Lower leg skin (tissue), 4 donors: ENCODE measurements around the gene TPM1. TPM values are rescaled to one million over a fixed set of nuclear protein-coding genes. Genes with fewer than 3 reads are reported as not detected.

Source experiments
- DNase-seq, 2 donors: peaks; one replicate each; pipeline ENCODE4 v3.0.0-alpha.2; 2019; ENCODE audit warnings: low spot score in 2 of 2
- H3K4me3 ChIP-seq: fragments of 200-600 bp; sonication (generic); 2 replicates; pipeline ENCODE4 v1.5.1; 2017; ENCODE audit warnings: mild to moderate bottlenecking, low read depth; ENCODE audit not compliant: poor library complexity, severe bottlenecking
- POLR2A ChIP-seq, 2 donors: fragments of 450-650 bp; IDR thresholded peaks; one replicate each; pipeline ENCODE4 v1.6.1; 2016 to 2017; ENCODE audit warnings: antibody characterized with exemption in 2 of 2, mild to moderate bottlenecking in 1 of 2, moderate library complexity in 1 of 2
- WGBS, 2 donors: methylation state at CpG; one replicate each; pipeline ENCODE4 v1.1.5; 2018; 5-methylcytosine and 5-hydroxymethylcytosine counted together
- intact Hi-C: fragments of 100-400 bp; cut with DNase I; formaldehyde crosslinking; loops from one replicate; pipeline ENCODE4 v1.15.0; 2023; ENCODE audit warnings: low total_unique reads
- total RNA-seq, 4 donors: library from RNA; depleted of rRNA; stranded (reverse); fragments of >200 nt; gene quantifications; one replicate each; pipeline ENCODE4 v1.1.0, GENCODE V29; 2016
- TF ChIP-seq, protein P1 (sequence below), 3 donors: fragments of 450-650 bp; IDR thresholded peaks; one replicate each; pipeline ENCODE4 v1.5.1; 2016; ENCODE audit warnings: antibody characterized with exemption in 3 of 3, mild to moderate bottlenecking in 3 of 3, moderate library complexity in 2 of 3

The TPM1 gene
- total RNA-seq, 4 donors from 2014 or later = 67.6 to 193 (median 95.9) TPM

DNA sequence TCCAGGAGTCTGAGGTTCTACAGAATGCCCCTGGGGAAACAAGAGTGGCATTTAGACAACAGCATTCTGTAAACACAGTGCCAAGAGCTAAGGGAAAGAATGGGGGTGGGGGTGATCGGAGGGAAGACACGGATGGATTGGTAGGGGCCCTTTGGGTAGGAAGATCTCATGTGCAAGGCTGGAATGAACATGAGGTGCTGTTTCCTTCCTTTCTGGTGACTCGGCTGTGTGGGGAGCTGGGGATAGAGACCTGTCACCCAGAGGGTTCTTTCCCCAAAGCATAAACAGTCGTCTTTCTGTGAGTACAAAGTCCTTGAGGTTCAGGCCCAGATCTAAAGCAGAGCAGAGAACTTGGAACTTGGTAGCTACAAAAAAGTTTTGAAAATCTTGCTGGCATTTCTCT, 11.7 kb downstream of the TPM1 start:
- DNase-seq = no peak
- TF ChIP-seq, protein P1, sequence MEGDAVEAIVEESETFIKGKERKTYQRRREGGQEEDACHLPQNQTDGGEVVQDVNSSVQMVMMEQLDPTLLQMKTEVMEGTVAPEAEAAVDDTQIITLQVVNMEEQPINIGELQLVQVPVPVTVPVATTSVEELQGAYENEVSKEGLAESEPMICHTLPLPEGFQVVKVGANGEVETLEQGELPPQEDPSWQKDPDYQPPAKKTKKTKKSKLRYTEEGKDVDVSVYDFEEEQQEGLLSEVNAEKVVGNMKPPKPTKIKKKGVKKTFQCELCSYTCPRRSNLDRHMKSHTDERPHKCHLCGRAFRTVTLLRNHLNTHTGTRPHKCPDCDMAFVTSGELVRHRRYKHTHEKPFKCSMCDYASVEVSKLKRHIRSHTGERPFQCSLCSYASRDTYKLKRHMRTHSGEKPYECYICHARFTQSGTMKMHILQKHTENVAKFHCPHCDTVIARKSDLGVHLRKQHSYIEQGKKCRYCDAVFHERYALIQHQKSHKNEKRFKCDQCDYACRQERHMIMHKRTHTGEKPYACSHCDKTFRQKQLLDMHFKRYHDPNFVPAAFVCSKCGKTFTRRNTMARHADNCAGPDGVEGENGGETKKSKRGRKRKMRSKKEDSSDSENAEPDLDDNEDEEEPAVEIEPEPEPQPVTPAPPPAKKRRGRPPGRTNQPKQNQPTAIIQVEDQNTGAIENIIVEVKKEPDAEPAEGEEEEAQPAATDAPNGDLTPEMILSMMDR (IDR thresholded peaks at IDR 0.05) = no peak
- TF ChIP-seq POLR2A (IDR thresholded peaks at IDR 0.05) = no peak
- H3K4me3 ChIP-seq = no peak overlapping the region
- intact Hi-C loops = no loop called here
- 73 to 75% methylated on average over 4 of the region's 4 CpGs for WGBS, 2 donors

DNA sequence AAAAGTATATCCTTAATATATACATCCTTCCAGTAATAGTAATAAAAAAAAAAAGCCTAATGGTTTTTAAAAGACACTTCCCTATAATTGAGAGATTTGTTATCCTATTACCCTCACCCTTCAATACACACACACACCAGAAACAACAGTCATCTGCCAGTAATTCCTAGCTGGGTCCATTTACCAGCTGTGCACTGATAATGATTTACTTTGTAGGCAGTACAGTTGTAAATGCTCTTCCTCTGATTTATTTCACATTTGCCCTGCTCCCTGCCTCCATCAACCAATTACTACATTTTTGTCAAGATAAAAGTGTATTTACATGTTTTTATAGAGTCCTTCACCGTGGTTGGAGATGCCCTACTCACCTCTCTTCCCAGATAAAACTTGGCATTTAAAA, 12.4 kb downstream of the TPM1 start:
- intact Hi-C loops = no loop called here
- DNase-seq = no peak
- TF ChIP-seq, protein P1 (IDR thresholded peaks at IDR 0.05) = no peak
- no peak for TF ChIP-seq POLR2A (IDR thresholded peaks at IDR 0.05)
- 83 to 89% methylated on average over 1 of the region's 1 CpG for WGBS, 2 donors
- no peak overlapping the region for H3K4me3 ChIP-seq

DNA sequence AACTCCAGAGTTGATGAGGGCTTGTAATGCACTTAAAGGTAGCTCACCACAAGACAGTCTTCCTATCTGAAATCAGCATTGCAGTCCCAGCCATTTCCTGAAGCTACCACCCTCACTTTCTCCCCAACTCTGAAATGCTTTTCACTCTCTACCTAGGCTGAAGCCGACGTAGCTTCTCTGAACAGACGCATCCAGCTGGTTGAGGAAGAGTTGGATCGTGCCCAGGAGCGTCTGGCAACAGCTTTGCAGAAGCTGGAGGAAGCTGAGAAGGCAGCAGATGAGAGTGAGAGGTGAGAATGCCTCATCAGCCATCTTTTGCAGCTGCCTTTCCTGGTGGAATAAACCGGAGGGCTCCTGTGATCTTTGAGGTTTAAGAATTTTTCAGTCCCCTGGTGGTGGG, 14.3 kb downstream of the TPM1 start:
- intact Hi-C loops = no loop called here
- TF ChIP-seq, protein P1 (IDR thresholded peaks at IDR 0.05) = no peak
- no peak for TF ChIP-seq POLR2A (IDR thresholded peaks at IDR 0.05)
- H3K4me3 ChIP-seq = no peak overlapping the region
- WGBS, 2 donors = 43 to 45% methylated on average over 6 of the region's 6 CpGs
- no peak for DNase-seq

DNA sequence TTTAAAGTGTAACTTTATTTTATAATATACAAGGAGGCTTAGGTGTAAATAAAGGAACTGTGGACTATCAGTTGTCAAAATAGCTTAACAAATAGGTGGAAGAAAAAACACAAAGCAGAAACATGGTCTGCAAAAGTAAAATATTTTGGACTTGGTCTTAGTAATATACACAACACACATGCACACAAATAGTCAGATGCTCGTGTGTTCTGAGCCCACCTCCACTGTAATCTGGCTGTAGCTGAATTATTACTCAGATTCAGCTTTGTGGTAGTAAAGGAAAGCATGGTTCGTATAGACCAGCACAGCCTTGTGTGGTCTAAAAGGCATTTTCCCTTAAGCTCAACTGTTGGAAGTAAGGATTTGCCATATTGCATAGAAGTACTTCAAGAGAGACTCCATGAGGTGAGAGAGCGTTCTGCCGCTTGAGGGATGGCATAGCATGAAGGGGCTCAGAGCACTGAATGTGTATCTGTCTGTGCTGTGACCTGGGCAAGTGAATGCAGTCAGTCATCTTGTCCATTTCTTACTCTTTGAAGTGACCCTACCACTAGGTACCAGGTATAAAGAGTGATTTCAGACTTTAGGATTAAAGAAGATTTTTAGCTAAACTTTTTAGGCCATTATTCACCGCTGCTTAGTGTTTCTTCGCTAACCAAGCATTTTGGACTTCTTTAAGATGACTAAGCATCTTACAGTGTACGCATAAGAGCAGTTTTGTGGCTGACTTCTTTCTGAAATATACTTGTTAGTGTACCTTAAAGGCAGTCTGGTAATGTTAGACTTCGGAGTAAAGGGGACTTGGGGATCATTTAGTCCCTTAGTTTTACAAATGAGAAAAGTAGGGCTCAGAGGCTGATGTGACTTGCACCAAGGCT, 15.2 kb downstream of the TPM1 start:
- DNase-seq = no peak
- intact Hi-C loops = no loop called here
- TF ChIP-seq, protein P1 (IDR thresholded peaks at IDR 0.05) = no peak
- TF ChIP-seq POLR2A (IDR thresholded peaks at IDR 0.05) = no peak
- no peak overlapping the region for H3K4me3 ChIP-seq
- 93 to 97% methylated on average over 8 of the region's 8 CpGs for WGBS, 2 donors

DNA sequence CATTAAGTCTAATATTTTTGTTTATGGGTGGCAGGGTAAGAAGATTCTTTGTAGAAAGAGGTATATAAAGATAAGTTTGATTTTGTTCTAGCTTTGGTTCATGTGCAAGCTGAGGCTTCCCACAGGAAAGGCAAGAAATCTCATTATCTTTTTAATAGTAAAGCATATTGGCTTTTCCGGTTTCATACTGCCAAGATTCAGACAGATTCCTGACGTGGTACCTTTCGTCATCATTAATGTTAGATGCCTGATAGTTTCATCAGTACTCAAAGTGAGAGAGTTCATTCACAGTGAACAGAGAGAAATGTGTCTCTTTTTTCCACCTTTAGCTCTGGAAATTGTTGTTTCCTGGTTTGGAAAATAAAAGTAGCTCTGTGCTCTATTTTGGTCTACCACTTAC, 16.5 kb downstream of the TPM1 start:
- intact Hi-C loops = no loop called here
- TF ChIP-seq, protein P1 (IDR thresholded peaks at IDR 0.05) = no peak
- no peak for TF ChIP-seq POLR2A (IDR thresholded peaks at IDR 0.05)
- H3K4me3 ChIP-seq = no peak overlapping the region
- 43 to 63% methylated on average over 3 of the region's 3 CpGs for WGBS, 2 donors
- DNase-seq = no peak
